Heart right ventricle (tissue), 16 donors: ENCODE results near the gene CLEC16A. TPM values are rescaled to one million over a fixed set of nuclear protein-coding genes. Genes with fewer than 3 reads are reported as not detected.

Experiments used
- ATAC-seq, 8 donors: fragments of 200-7000 bp; cut with Tn5 transposase; one replicate each; pipeline ENCODE4 v1.9.1; 2020; ENCODE audit warnings: mild to moderate bottlenecking in 8 of 8, moderate library complexity in 8 of 8, moderate number of reproducible peaks in 1 of 8
- DNase-seq, 2 donors: peaks; one replicate each; pipeline ENCODE4 v3.0.0-alpha.2; 2020
- H3K27ac ChIP-seq, 10 donors: fragments of 200-600 bp; sonication (generic) in 2 of 10; one replicate each; pipeline versions ENCODE4 v1.5.0 to v1.8.0; 2020 to 2022; ENCODE audit warnings: mild to moderate bottlenecking in 3 of 10
- H3K27me3 ChIP-seq, 7 donors: fragments of 200-600 bp; one replicate each; pipeline ENCODE4 v1.8.0; 2021 to 2022; ENCODE audit warnings: mild to moderate bottlenecking in 2 of 7
- H3K36me3 ChIP-seq, 9 donors: fragments of 200-600 bp; sonication (generic) in 1 of 9; one replicate each; pipeline versions ENCODE4 v1.5.0 to v1.8.0; 2020 to 2022; ENCODE audit warnings: mild to moderate bottlenecking in 2 of 9
- H3K4me1 ChIP-seq, 9 donors: fragments of 200-600 bp; sonication (generic) in 1 of 9; one replicate each; pipeline versions ENCODE4 v1.5.0 to v1.8.0; 2020 to 2022; ENCODE audit warnings: mild to moderate bottlenecking in 4 of 9
- H3K4me3 ChIP-seq, 10 donors: fragments of 200-600 bp; sonication (generic) in 2 of 10; one replicate each; pipeline versions ENCODE4 v1.5.0 to v1.8.0; 2020 to 2022; ENCODE audit warnings: mild to moderate bottlenecking in 7 of 10, moderate library complexity in 2 of 10
- H3K9me3 ChIP-seq, 11 donors: fragments of 200-600 bp in 10 of 11; sonication (generic) in 2 of 11; one replicate each; pipeline versions ENCODE4 v1.5.0 to v1.8.0; 2013 to 2022; ENCODE audit warnings: mild to moderate bottlenecking in 2 of 11, control low read depth in 1 of 11, moderate library complexity in 1 of 11
- WGBS, 2 donors: extraction: QIAGEN DNeasy Blood & Tissue Kit; methylation state at CpG; one replicate each; pipeline ENCODE4 v1.1.7; 2013; ENCODE audit warnings: inconsistent platforms in 1 of 2; 5-methylcytosine and 5-hydroxymethylcytosine counted together
- intact Hi-C, 10 donors: fragments of 100-400 bp; cut with DNase I; formaldehyde crosslinking; loops; one replicate each; pipeline versions ENCODE4 v1.11.1 to v1.14.2; 2022
- polyA plus RNA-seq, 2 donors: library from polyadenylated mRNA; stranded (reverse); fragments of 200-250 nt; gene quantifications; one replicate each; pipeline ENCODE4 v1.2.3, GENCODE V29; 2013
- total RNA-seq, 10 donors: library from RNA; stranded (reverse); fragmentation: NEBNext Ultra II Directional in 3 of 10; extraction: Animal tissue kit (Norgen Biotek cat#: 25700) in 3 of 10; gene quantifications; one replicate each; pipeline versions ENCODE4 v1.2.1 to v1.2.4, GENCODE V29; 2021 to 2023
- TF ChIP-seq, protein P1 (sequence below), 9 donors: fragments of 200-600 bp; sonication (generic) in 2 of 9; IDR thresholded peaks; one replicate each; pipeline versions ENCODE4 v1.5.0 to v1.8.0; 2021 to 2022; ENCODE audit warnings: antibody characterized with exemption in 9 of 9, mild to moderate bottlenecking in 5 of 9, moderate library complexity in 1 of 9
- donor health status: Arrhythmogenic right ventricular cardiomyopathy.
- donor health status: ischemic (EF 13 %, LVEDD 7.1; RV severe dilation, severe dysfunction).
- donor health status: healthy with polysubstance abuse.
- donor health status: DM: no; HTN: yes; CAD: no.
- donor health status: DM: no; HTN: no; CAD: no.
- donor health status: ischemic (EF 25% LVEDD 6.9; RV normal size, moderate dysfunction).
- donor health status: ischemic (EF 25% LVEDD 5.7; RV mildly dilated, moderate dysfunction).
- donor health status: healthy.
- donor health status: DM: yes; HTN: yes; CAD: no.
- donor health status: Ischemic cardiomyopathy.
- donor health status: ischemic (EF 35%, LVEDD 5.7; RV mildly dilated, moderate dysfunction).
- donor health status: nonischemic (EF 11% LVEDD 7.7; RV severe dilation, severe dysfunction).
- donor health status: DM: yes; HTN: yes; CAD: no.
- donor health status: PGD.
- donor health status: ischemic (EF 29% LVEDD 5.4; RV normal size, mild dysfunction).
- donor health status: nonischemic (EF 23%, LVEDD 6.1; RV moderate dilation, normal function).

The CLEC16A gene
- total and polyA plus RNA-seq, 12 donors, result 12.1 to 30.8 (median 23.0) TPM

DNA sequence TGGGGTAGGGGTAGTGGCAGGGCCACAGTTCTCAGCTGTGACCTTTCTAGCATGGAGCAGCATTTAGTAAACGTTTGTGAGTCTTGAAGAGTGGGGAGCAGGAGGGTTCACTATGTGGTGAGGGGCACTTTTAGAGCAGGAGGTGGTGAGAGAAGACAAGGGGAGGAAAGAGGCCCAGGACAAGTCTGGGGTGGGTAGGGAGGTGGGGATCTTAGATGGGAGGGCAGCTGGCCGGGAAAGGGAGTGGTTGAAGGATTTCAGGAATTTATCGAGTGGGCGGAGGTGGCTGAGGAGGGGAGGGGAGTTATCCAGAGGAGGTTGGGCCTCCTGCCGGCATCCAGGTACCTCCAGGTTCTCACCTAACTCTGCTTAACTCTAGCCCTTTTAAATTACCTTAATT lies 1.9 kb downstream of the CLEC16A start:
- Histone ChIP-seq H3K27ac (no peak overlapping the region), H3K9me3 (no peaks in the 10 kb centered on the region), H3K36me3 (no peaks in the 10 kb centered on the region), H3K27me3 (no peaks in the 10 kb centered on the region), H3K4me3 (peak overlapping the region in 1 of 10 donors; percentile 79), H3K4me1 (peaks cover 9 to 57% (median 37%) of the 10 kb centered on the region in 9 donors)
- DNase-seq (no peak), ATAC-seq (no peak)
- TF ChIP-seq, protein P1, sequence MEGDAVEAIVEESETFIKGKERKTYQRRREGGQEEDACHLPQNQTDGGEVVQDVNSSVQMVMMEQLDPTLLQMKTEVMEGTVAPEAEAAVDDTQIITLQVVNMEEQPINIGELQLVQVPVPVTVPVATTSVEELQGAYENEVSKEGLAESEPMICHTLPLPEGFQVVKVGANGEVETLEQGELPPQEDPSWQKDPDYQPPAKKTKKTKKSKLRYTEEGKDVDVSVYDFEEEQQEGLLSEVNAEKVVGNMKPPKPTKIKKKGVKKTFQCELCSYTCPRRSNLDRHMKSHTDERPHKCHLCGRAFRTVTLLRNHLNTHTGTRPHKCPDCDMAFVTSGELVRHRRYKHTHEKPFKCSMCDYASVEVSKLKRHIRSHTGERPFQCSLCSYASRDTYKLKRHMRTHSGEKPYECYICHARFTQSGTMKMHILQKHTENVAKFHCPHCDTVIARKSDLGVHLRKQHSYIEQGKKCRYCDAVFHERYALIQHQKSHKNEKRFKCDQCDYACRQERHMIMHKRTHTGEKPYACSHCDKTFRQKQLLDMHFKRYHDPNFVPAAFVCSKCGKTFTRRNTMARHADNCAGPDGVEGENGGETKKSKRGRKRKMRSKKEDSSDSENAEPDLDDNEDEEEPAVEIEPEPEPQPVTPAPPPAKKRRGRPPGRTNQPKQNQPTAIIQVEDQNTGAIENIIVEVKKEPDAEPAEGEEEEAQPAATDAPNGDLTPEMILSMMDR (IDR thresholded peaks at IDR 0.05), result no peak
- WGBS, 2 donors, result 41 to 44% methylated on average over 5 of the region's 5 CpGs
- intact Hi-C loops, result no loop called here

DNA sequence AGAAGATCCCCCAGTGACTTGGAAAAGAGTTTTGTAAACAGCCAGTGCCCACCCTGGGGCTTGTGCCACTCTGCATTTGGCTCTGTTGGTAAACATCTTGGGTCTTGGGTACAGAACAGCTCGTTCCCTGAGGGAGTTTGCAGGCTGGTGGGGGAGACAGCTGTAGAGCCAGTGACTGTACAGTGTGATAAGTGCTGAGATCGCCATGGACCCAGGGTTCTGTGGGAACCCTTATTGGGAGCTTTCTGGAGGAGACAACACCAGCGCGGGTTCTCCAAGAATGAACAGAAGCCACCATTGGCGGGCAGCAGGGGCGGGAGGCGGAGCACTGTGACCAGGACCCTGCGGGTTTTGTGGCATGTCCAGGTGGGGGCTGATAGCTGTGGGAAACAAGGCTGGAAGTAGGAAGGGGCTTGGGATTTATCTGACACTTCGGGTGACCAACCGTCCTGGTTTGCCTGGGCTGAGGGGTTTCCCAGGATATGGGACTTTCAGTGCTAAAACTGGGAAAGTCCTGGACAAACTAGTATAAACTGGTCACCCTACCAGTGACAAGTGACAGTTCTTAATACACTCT lies 2.9 kb downstream of the CLEC16A start:
- intact Hi-C loops, result no loop called here
- no peak for ATAC-seq
- DNase-seq, result no peak
- Histone ChIP-seq H3K9me3 (no peaks in the 10 kb centered on the region), H3K27ac (no peak overlapping the region), H3K4me1 (peaks cover 9 to 58% (median 37%) of the 10 kb centered on the region in 9 donors), H3K4me3 (no peak overlapping the region), H3K27me3 (no peaks in the 10 kb centered on the region), H3K36me3 (no peaks in the 10 kb centered on the region)
- TF ChIP-seq, protein P1 (IDR thresholded peaks at IDR 0.05), result no peak
- WGBS, 2 donors, result 78 to 88% methylated on average over 10 of the region's 10 CpGs

DNA sequence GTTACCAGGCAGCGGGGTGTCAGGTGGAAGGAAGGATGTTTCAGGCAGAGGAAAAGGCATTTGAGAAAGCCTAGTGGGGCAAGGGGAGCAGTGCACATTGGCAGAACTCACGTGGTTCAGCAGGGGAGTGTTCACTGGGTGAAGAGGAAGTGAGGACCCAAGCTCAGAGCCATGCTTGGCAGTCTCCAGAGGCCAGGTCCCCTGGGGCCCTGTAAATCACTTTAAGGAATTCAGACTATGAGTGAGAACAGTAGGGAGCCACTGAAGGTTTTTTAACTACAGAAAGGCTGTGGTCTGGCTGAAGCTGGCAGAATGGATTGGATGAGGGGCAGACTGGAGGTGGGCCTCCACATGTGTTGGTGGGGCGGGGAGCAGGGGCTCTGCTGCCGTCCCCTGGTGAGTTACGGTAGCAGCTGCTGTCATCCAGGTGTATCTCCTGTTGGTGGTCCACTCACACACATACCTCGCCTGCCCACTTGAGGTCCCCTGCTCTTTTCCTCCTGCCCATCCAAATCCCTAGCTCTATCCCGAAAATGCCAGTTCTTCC lies 5.1 kb downstream of the CLEC16A start:
- intact Hi-C loops, result no loop called here
- 85 to 87% methylated on average over 7 of the region's 7 CpGs for WGBS, 2 donors
- Histone ChIP-seq H3K27ac (peak overlapping the region in 1 of 10 donors; percentile 22), H3K27me3 (no peaks in the 10 kb centered on the region), H3K4me3 (no peak overlapping the region), H3K36me3 (no peaks in the 10 kb centered on the region), H3K9me3 (no peaks in the 10 kb centered on the region), H3K4me1 (peaks cover 7 to 48% (median 30%) of the 10 kb centered on the region in 9 donors)
- TF ChIP-seq, protein P1 (IDR thresholded peaks at IDR 0.05), result no peak
- ATAC-seq (no peak), DNase-seq (no peak)

- ATAC-seq (no peak), DNase-seq (no peak)
- no peak overlapping the region for H3K27ac ChIP-seq
- peaks cover 7 to 46% (median 26%) of the 10 kb centered on the region in 9 donors for H3K4me1 ChIP-seq
- no peak overlapping the region for H3K4me3 ChIP-seq
- no peaks in the 10 kb centered on the region for H3K36me3 ChIP-seq
- WGBS, 2 donors, result 71 to 73% methylated on average over 5 of the region's 5 CpGs
- H3K9me3 ChIP-seq, result no peaks in the 10 kb centered on the region
- TF ChIP-seq, protein P1 (IDR thresholded peaks at IDR 0.05), result no peak
- intact Hi-C loops, result no loop called here
- H3K27me3 ChIP-seq, result no peaks in the 10 kb centered on the region
Measured at GRCh38 chr16:10950393-10950792, 6.0 kb downstream of the CLEC16A start.
